ENCODE results near the gene FKBP3. TPM values are rescaled to one million over a fixed set of nuclear protein-coding genes. Genes with fewer than 3 reads are reported as not detected.

The FKBP3 gene
- total RNA-seq, 6 experiments from 2014 or later = 25.0 to 32.9 (median 27.2) TPM

- Histone ChIP-seq H3K27ac (no peak overlapping the region), H3K36me3 (peaks cover 0 to 33% (median 9%) of the 10 kb centered on the region in 4 donors), H3K4me3 (no peak overlapping the region), H3K9me3 (no peaks in the 10 kb centered on the region), H3K27me3 (no peaks in the 10 kb centered on the region), H3K4me1 (no peaks in the 10 kb centered on the region)
- TF ChIP-seq, protein P1, sequence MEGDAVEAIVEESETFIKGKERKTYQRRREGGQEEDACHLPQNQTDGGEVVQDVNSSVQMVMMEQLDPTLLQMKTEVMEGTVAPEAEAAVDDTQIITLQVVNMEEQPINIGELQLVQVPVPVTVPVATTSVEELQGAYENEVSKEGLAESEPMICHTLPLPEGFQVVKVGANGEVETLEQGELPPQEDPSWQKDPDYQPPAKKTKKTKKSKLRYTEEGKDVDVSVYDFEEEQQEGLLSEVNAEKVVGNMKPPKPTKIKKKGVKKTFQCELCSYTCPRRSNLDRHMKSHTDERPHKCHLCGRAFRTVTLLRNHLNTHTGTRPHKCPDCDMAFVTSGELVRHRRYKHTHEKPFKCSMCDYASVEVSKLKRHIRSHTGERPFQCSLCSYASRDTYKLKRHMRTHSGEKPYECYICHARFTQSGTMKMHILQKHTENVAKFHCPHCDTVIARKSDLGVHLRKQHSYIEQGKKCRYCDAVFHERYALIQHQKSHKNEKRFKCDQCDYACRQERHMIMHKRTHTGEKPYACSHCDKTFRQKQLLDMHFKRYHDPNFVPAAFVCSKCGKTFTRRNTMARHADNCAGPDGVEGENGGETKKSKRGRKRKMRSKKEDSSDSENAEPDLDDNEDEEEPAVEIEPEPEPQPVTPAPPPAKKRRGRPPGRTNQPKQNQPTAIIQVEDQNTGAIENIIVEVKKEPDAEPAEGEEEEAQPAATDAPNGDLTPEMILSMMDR (IDR thresholded peaks at IDR 0.05) = no peak
- no peak for TF ChIP-seq POLR2A (IDR thresholded peaks at IDR 0.05)
- DNase-seq = no peak
- 85% methylated on average over 3 of the region's 3 CpGs for WGBS (ENCODE audit: insufficient coverage, low coverage, low lambda C conversion rate, missing lambda C conversion rate)
- intact Hi-C loops (cut with DNase I) = no loop called here
- no peak for ATAC-seq
Measured at GRCh38 chr14:45123271-45123670, 11.0 kb downstream of the FKBP3 start.

- TF ChIP-seq POLR2A (IDR thresholded peaks at IDR 0.05) = no peak
- TF ChIP-seq, protein P1 (IDR thresholded peaks at IDR 0.05) = no peak
- Histone ChIP-seq H3K27me3 (no peaks in the 10 kb centered on the region), H3K27ac (no peak overlapping the region), H3K9me3 (no peaks in the 10 kb centered on the region), H3K4me1 (no peaks in the 10 kb centered on the region), H3K4me3 (no peak overlapping the region), H3K36me3 (peaks cover 0 to 63% (median 16%) of the 10 kb centered on the region in 4 donors)
- intact Hi-C loops (cut with DNase I) = no loop called here
- 88% methylated on average over 1 of the region's 1 CpG for WGBS (ENCODE audit: insufficient coverage, low coverage, low lambda C conversion rate, missing lambda C conversion rate)
- DNase-seq = no peak
- ATAC-seq = no peak
Measured at GRCh38 chr14:45120096-45120495, 14.2 kb downstream of the FKBP3 start.

- intact Hi-C loops (cut with DNase I) = no loop called here
- Histone ChIP-seq H3K27me3 (no peaks in the 10 kb centered on the region), H3K4me3 (no peak overlapping the region), H3K27ac (no peak overlapping the region), H3K36me3 (peaks cover 0 to 73% (median 21%) of the 10 kb centered on the region in 4 donors), H3K9me3 (no peaks in the 10 kb centered on the region), H3K4me1 (no peaks in the 10 kb centered on the region)
- ATAC-seq = no peak
- DNase-seq = no peak
- TF ChIP-seq, protein P1 (IDR thresholded peaks at IDR 0.05) = no peak
- no peak for TF ChIP-seq POLR2A (IDR thresholded peaks at IDR 0.05)
- WGBS (ENCODE audit: insufficient coverage, low coverage, low lambda C conversion rate, missing lambda C conversion rate) = 90% methylated on average over 6 of the region's 6 CpGs
Measured at GRCh38 chr14:45118594-45118993, 15.7 kb downstream of the FKBP3 start.

DNA sequence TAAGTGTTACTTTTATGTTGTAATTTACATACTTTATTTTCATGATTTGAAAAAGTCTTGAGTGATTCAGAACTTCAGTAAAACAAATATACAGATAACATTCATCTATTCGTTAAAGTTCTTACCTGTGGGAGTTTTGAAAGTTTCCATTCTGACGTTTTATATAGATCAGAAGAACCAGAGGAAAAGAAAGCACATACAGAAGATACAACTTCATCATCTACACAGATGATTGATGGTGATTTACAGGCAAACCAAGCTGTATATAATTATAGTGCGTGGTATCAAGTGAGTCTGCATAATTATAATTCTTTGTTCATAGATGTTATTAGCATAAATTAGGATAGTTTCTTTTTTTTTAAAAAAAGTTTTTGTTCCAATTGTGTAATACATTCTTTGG, 20.0 kb downstream of the FKBP3 start:
- H3K9me3 ChIP-seq = no peaks in the 10 kb centered on the region
- H3K4me3 ChIP-seq = no peak overlapping the region
- TF ChIP-seq, protein P1 (IDR thresholded peaks at IDR 0.05) = no peak
- TF ChIP-seq POLR2A (IDR thresholded peaks at IDR 0.05) = no peak
- 75% methylated on average over 3 of the region's 3 CpGs for WGBS (ENCODE audit: insufficient coverage, low coverage, low lambda C conversion rate, missing lambda C conversion rate)
- ATAC-seq = no peak
- H3K4me1 ChIP-seq = peaks cover 0 to 7% (median 3%) of the 10 kb centered on the region in 4 donors
- no peaks in the 10 kb centered on the region for H3K27me3 ChIP-seq
- DNase-seq = no peak
- intact Hi-C loops (cut with DNase I) = no loop called here
- H3K27ac ChIP-seq = no peak overlapping the region
- H3K36me3 ChIP-seq = peaks cover 0 to 66% (median 23%) of the 10 kb centered on the region in 4 donors
